ENCODE results near the gene SHB.

SHB gene

GRCh38 chr9:37984672-37985611 lies 84.1 kb downstream of the SHB start:
- Histone ChIP-seq H3K4me1 (ENCODE audit: insufficient read depth, low read length) (no peaks in the 10 kb centered on the region), H3K9me3 (ENCODE audit: insufficient read depth, low read depth, low read length) (no peaks in the 10 kb centered on the region), H3K4me3 (ENCODE audit: low read length) (no peak overlapping the region), H3K27ac (ENCODE audit: low read length) (no peak overlapping the region), H3K9ac (ENCODE audit: low read depth, low read length) (no peak overlapping the region), H3K36me3 (ENCODE audit: insufficient read depth, low read depth, low read length) (no peaks in the 10 kb centered on the region), H3K27me3 (ENCODE audit: insufficient read depth, low read length) (no peaks in the 10 kb centered on the region)

- no peak overlapping the region for H3K4me3 ChIP-seq (ENCODE audit: low read length)
- no peaks in the 10 kb centered on the region for H3K36me3 ChIP-seq (ENCODE audit: insufficient read depth, low read depth, low read length)
- H3K27me3 ChIP-seq (ENCODE audit: insufficient read depth, low read length), result no peaks in the 10 kb centered on the region
- H3K9ac ChIP-seq (ENCODE audit: low read depth, low read length), result no peak overlapping the region
- H3K9me3 ChIP-seq (ENCODE audit: insufficient read depth, low read depth, low read length), result no peaks in the 10 kb centered on the region
- no peak overlapping the region for H3K27ac ChIP-seq (ENCODE audit: low read length)
- H3K4me1 ChIP-seq (ENCODE audit: insufficient read depth, low read length), result no peaks in the 10 kb centered on the region
Measured at GRCh38 chr9:37984278-37984671, 84.8 kb downstream of the SHB start.

DNA sequence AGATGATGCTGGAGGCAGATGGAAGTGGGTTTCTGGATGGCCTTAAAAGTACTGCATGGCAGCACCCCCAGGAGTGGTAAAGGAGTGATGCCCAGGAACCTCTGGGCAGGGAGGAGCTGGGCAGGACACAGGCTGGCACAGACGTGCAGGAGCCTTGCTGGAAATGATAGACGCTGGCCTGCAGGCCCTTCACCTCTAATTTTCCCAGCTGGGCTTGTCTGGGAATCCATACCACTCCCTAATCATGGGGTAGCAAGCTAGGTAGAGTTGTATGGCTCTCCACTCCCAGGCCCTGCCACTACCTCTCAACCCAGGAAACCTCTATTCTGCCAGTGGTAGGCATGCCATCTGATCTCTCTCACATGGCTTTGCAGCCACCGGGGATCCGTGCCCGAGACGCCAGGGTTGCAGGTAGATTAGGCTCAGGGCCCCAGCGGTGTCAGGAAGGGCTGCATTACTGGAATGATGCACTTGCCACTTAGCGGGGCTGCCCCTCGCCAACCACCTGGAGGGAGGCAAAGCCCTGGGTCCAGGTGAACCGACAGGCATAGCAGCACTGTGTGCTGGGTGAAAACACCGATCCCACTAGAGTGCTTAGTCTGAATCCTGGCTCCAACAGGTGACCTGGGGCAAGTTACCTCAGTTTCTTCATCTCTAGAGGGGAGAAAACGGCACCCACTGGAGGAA lies 85.5 kb downstream of the SHB start:
- Histone ChIP-seq H3K9me3 (ENCODE audit: insufficient read depth, low read depth, low read length) (no peaks in the 10 kb centered on the region), H3K4me1 (ENCODE audit: insufficient read depth, low read length) (no peaks in the 10 kb centered on the region), H3K9ac (ENCODE audit: low read depth, low read length) (no peak overlapping the region), H3K4me3 (ENCODE audit: low read length) (no peak overlapping the region), H3K27ac (ENCODE audit: low read length) (no peak overlapping the region), H3K27me3 (ENCODE audit: insufficient read depth, low read length) (no peaks in the 10 kb centered on the region), H3K36me3 (ENCODE audit: insufficient read depth, low read depth, low read length) (no peaks in the 10 kb centered on the region)

DNA sequence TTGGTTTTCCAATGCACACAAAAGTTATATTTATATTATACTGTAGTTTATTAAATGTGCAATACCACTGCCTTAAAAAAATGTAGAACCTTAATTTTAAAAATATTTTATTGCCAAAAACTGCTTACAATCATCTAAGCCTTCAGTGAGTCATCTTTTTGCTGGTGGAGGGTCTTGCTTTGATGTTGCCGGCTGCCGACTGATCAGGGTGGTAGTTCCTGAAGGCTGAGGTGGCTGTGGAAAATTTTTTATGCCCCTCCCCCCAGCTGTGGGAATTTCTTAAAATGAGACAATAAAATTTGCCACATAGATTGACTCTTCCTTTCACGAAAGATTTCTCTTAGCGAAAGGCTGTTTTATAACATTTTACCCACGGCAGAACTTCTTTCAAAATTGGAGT lies 89.2 kb downstream of the SHB start:
- H3K9ac ChIP-seq (ENCODE audit: low read depth, low read length), result no peak overlapping the region
- H3K4me3 ChIP-seq (ENCODE audit: low read length), result no peak overlapping the region
- no peaks in the 10 kb centered on the region for H3K27me3 ChIP-seq (ENCODE audit: insufficient read depth, low read length)
- H3K27ac ChIP-seq (ENCODE audit: low read length), result no peak overlapping the region
- no peaks in the 10 kb centered on the region for H3K9me3 ChIP-seq (ENCODE audit: insufficient read depth, low read depth, low read length)
- no peaks in the 10 kb centered on the region for H3K36me3 ChIP-seq (ENCODE audit: insufficient read depth, low read depth, low read length)
- H3K4me1 ChIP-seq (ENCODE audit: insufficient read depth, low read length), result no peaks in the 10 kb centered on the region

- H3K9ac ChIP-seq (ENCODE audit: low read depth, low read length), result no peak overlapping the region
- no peak overlapping the region for H3K4me3 ChIP-seq (ENCODE audit: low read length)
- H3K9me3 ChIP-seq (ENCODE audit: insufficient read depth, low read depth, low read length), result no peaks in the 10 kb centered on the region
- no peaks in the 10 kb centered on the region for H3K4me1 ChIP-seq (ENCODE audit: insufficient read depth, low read length)
- no peaks in the 10 kb centered on the region for H3K27me3 ChIP-seq (ENCODE audit: insufficient read depth, low read length)
- peaks cover 6% of the 10 kb centered on the region; the same call in 1 of the 2 replicates for H3K36me3 ChIP-seq (ENCODE audit: insufficient read depth, low read depth, low read length)
- H3K27ac ChIP-seq (ENCODE audit: low read length), result no peak overlapping the region
Measured at GRCh38 chr9:37978983-37979382, 90.0 kb downstream of the SHB start.

- H3K4me3 ChIP-seq (ENCODE audit: low read length), result no peak overlapping the region
- H3K4me1 ChIP-seq (ENCODE audit: insufficient read depth, low read length), result no peaks in the 10 kb centered on the region
- H3K27me3 ChIP-seq (ENCODE audit: insufficient read depth, low read length), result no peaks in the 10 kb centered on the region
- no peak overlapping the region for H3K27ac ChIP-seq (ENCODE audit: low read length)
- no peak overlapping the region for H3K9ac ChIP-seq (ENCODE audit: low read depth, low read length)
- no peaks in the 10 kb centered on the region for H3K9me3 ChIP-seq (ENCODE audit: insufficient read depth, low read depth, low read length)
- H3K36me3 ChIP-seq (ENCODE audit: insufficient read depth, low read depth, low read length), result peaks cover 6% of the 10 kb centered on the region; the same call in 1 of the 2 replicates
Measured at GRCh38 chr9:37978481-37978864, 90.6 kb downstream of the SHB start.

DNA sequence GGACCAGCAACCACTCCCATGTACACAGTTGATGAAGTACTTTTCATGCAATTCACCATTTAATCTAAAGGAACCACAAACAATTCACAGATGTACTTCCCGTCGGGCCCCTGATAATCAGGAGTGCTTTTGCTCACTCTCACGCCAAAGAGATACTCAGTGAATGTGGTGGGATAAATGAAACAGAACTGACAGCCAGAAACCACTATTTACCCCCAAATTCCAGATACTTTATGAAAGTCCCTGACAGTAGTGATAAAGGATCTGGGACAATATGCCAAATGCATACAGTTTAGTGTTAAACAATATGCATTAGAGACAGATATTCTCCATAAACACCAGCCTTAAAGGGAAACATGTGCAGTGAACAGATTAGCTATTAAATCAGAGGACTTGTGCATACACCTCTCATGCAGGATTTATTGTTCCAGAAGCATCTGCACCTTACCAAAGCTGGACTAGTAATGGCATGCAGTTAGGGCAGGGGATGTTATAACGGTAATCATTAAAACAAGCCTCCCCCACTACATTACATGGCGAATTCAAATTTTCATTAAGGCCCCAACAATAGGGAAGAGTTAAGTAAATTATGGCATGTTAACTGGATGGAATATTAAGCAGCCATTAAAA lies 91.1 kb downstream of the SHB start:
- no peak overlapping the region for H3K27ac ChIP-seq (ENCODE audit: low read length)
- H3K4me1 ChIP-seq (ENCODE audit: insufficient read depth, low read length), result no peaks in the 10 kb centered on the region
- H3K4me3 ChIP-seq (ENCODE audit: low read length), result no peak overlapping the region
- H3K36me3 ChIP-seq (ENCODE audit: insufficient read depth, low read depth, low read length), result peaks cover 6% of the 10 kb centered on the region; the same call in 1 of the 2 replicates
- no peaks in the 10 kb centered on the region for H3K27me3 ChIP-seq (ENCODE audit: insufficient read depth, low read length)
- H3K9ac ChIP-seq (ENCODE audit: low read depth, low read length), result no peak overlapping the region
- no peaks in the 10 kb centered on the region for H3K9me3 ChIP-seq (ENCODE audit: insufficient read depth, low read depth, low read length)

DNA sequence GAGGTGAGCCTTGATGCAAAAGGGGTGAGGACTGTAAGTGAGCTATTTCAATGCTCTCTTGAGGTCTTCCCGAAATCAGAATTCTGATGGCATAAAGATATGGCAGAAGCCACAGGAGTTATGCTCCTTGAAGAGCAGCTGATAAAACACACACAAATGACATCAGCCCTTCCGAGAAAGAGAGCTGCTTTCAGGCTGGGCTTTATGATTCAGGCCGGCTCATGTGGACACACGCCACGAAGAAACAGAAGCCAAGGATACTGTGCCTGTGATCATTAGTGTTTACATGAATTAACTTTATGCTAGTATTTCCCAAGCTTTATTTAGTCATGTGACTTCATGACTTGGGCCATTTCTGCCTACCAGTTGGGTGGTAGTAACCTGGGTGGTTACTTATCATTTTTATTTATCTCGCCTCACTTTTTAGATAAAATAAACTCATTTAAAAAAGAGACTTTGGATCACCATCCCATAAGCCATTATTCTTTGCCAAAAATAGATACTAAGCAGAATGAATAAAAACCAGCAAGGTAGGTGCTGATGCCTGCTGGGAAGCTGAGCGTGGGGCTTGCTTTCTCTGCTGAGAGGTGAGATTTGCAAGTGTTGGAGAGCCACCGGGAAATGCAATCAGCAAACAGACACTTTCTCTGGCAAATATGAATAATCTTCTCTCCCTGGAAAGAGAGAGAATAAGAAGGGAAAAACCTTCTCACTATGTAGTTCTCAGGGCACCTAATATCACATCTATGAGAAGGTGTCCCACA lies 92.1 kb downstream of the SHB start:
- no peaks in the 10 kb centered on the region for H3K9me3 ChIP-seq (ENCODE audit: insufficient read depth, low read depth, low read length)
- H3K27ac ChIP-seq (ENCODE audit: low read length), result no peak overlapping the region
- H3K9ac ChIP-seq (ENCODE audit: low read depth, low read length), result no peak overlapping the region
- H3K4me3 ChIP-seq (ENCODE audit: low read length), result no peak overlapping the region
- no peaks in the 10 kb centered on the region for H3K27me3 ChIP-seq (ENCODE audit: insufficient read depth, low read length)
- H3K36me3 ChIP-seq (ENCODE audit: insufficient read depth, low read depth, low read length), result peaks cover 10% of the 10 kb centered on the region; the same call in 1 of the 2 replicates
- H3K4me1 ChIP-seq (ENCODE audit: insufficient read depth, low read length), result no peaks in the 10 kb centered on the region

DNA sequence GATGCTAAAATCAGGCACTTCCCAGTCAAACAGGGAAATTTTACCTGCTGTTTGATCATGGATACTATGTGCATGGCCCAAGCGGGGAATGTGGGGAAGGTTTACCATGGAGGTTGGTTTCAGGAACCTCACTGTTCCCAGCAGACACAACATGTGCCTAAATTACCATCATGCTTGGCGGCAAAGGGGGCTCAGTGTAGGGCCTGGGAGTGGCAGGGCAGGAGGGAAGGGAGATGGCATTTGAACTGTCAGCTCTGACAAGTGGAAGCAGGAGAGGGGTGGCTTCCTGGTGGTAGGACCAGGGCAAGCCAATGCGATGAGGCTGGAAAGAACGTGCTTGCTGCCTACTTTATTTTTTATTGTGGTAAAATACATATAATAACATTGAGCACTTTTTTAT lies 93.4 kb downstream of the SHB start:
- H3K4me1 ChIP-seq (ENCODE audit: insufficient read depth, low read length), result no peaks in the 10 kb centered on the region

GRCh38 chr9:37974506-37975173 lies 94.4 kb downstream of the SHB start:
- peaks cover 10% of the 10 kb centered on the region; the same call in 1 of the 2 replicates for H3K36me3 ChIP-seq (ENCODE audit: insufficient read depth, low read depth, low read length)
- no peaks in the 10 kb centered on the region for H3K4me1 ChIP-seq (ENCODE audit: insufficient read depth, low read length)
- H3K9ac ChIP-seq (ENCODE audit: low read depth, low read length), result no peak overlapping the region
- H3K27me3 ChIP-seq (ENCODE audit: insufficient read depth, low read length), result no peaks in the 10 kb centered on the region
- no peaks in the 10 kb centered on the region for H3K9me3 ChIP-seq (ENCODE audit: insufficient read depth, low read depth, low read length)
- H3K27ac ChIP-seq (ENCODE audit: low read length), result no peak overlapping the region
- no peak overlapping the region for H3K4me3 ChIP-seq (ENCODE audit: low read length)

More for the DNA sequence above, 93.4 kb downstream of the SHB start:
- Histone ChIP-seq H3K4me3 (ENCODE audit: low read length) (no peak overlapping the region), H3K27me3 (ENCODE audit: insufficient read depth, low read length) (no peaks in the 10 kb centered on the region), H3K36me3 (ENCODE audit: insufficient read depth, low read depth, low read length) (peaks cover 10% of the 10 kb centered on the region; the same call in 1 of the 2 replicates), H3K9me3 (ENCODE audit: insufficient read depth, low read depth, low read length) (no peaks in the 10 kb centered on the region), H3K27ac (ENCODE audit: low read length) (no peak overlapping the region), H3K9ac (ENCODE audit: low read depth, low read length) (no peak overlapping the region)

All from iPS-20b (cell line).